Left colon (tissue), 2 donors: Measurements from ENCODE around the gene GFY. TPM values are rescaled to one million over a fixed set of nuclear protein-coding genes. Genes with fewer than 3 reads are reported as not detected.

Source experiments
- ATAC-seq: fragments of 200-7000 bp; cut with Tn5 transposase; one replicate; pipeline ENCODE4 v1.9.1; 2020; ENCODE audit warnings: mild to moderate bottlenecking, moderate library complexity
- DNase-seq, 2 donors: peaks; one replicate each; pipeline ENCODE4 v3.0.0-alpha.2; 2020
- intact Hi-C, 2 donors: fragments of 100-400 bp; cut with DNase I in 1 of 2; cut with micrococcal nuclease in 1 of 2; formaldehyde crosslinking; loops; one replicate each; pipeline versions ENCODE4 v1.11.2 to v1.14.0; 2022; cut with DNase I, micrococcal nuclease
- total RNA-seq, 2 donors: library from RNA; stranded (reverse); fragmentation: NEBNext Ultra II Directional; extraction: Animal tissue kit (Norgen Biotek cat#: 25700); gene quantifications; one replicate each; pipeline ENCODE4 v1.2.1, GENCODE V29; 2021
- donor health status: DM: no; HTN: no; CAD: no.
- donor health status: DM: yes; HTN: yes; CAD: no.

GFY gene
- total RNA-seq, 2 donors from 2014 or later = not detected

GRCh38 chr19:49407079-49407478, 18.1 kb upstream of the GFY start:
- ATAC-seq (no peak), DNase-seq (no peak)
- intact Hi-C loops = no loop called here

- intact Hi-C loops = no loop called here
- ATAC-seq (no peak), DNase-seq (no peak)
These were observed 17.6 kb upstream of the GFY start for GRCh38 chr19:49407482-49408015.

- no peak for DNase-seq
- intact Hi-C loops = no loop called here
- no peak for ATAC-seq
These were observed 16.3 kb upstream of the GFY start for GRCh38 chr19:49408816-49409440.

GRCh38 chr19:49409441-49410029, 15.7 kb upstream of the GFY start:
- no peak for DNase-seq
- intact Hi-C loops = no loop called here

GRCh38 chr19:49411681-49412326, 13.4 kb upstream of the GFY start:
- DNase-seq (no peak), ATAC-seq (no peak)
- intact Hi-C loops = no loop called here

More at GRCh38 chr19:49409441-49410029, 15.7 kb upstream of the GFY start:
- ATAC-seq = peak; percentile 52

- ATAC-seq (no peak), DNase-seq (no peak)
- intact Hi-C loops = no loop called here
These were observed 11.8 kb upstream of the GFY start for GRCh38 chr19:49413348-49413747.

GRCh38 chr19:49414256-49414655, 10.9 kb upstream of the GFY start:
- DNase-seq (no peak), ATAC-seq (no peak)
- intact Hi-C loops = no loop called here

- no peak for DNase-seq
- ATAC-seq = no peak
- intact Hi-C loops = no loop called here
These were observed 9.9 kb upstream of the GFY start for GRCh38 chr19:49415102-49415809.

GRCh38 chr19:49415810-49416200, 9.4 kb upstream of the GFY start:
- ATAC-seq (no peak), DNase-seq (no peak)
- intact Hi-C loops = no loop called here

GRCh38 chr19:49417088-49417487, 8.1 kb upstream of the GFY start:
- no peak for ATAC-seq
- DNase-seq = no peak
- intact Hi-C loops = no loop called here

GRCh38 chr19:49418511-49418910, 6.7 kb upstream of the GFY start:
- intact Hi-C loops = no loop called here
- no peak for DNase-seq
- ATAC-seq = no peak

GRCh38 chr19:49419173-49419572, 6.0 kb upstream of the GFY start:
- intact Hi-C loops = no loop called here
- no peak for ATAC-seq
- DNase-seq = no peak

GRCh38 chr19:49420227-49420626, 5.0 kb upstream of the GFY start:
- intact Hi-C loops = no loop called here
- DNase-seq (no peak), ATAC-seq (no peak)

- peak in 1 of 2 donors; percentile 64 for DNase-seq
- intact Hi-C loops = no loop called here
- ATAC-seq = peak; percentile 86
These were observed 3.9 kb upstream of the GFY start for GRCh38 chr19:49421039-49421877.

GRCh38 chr19:49421878-49422202, 3.3 kb upstream of the GFY start:
- DNase-seq (no peak), ATAC-seq (no peak)
- intact Hi-C loops = no loop called here

GRCh38 chr19:49422407-49423070, 2.6 kb upstream of the GFY start:
- intact Hi-C loops = no loop called here
- peak in 1 of 2 donors; percentile 44 for DNase-seq
- peak; percentile 72 for ATAC-seq

- DNase-seq (no peak), ATAC-seq (no peak)
- intact Hi-C loops = no loop called here
These were observed 1.9 kb upstream of the GFY start, which contains the start of gene PTH2 for GRCh38 chr19:49423071-49423984. TSS of gene PTH2 (minus strand) at chr19:49423441. CDS start at chr19:49423339, 102 bp downstream.
